Activated T-cell treated with anti-CD3 and anti-CD28 coated beads, Interleukin-2, amount 50 U/mL, for 72 hours (primary cell): ENCODE results near the gene MOB3A. TPM values are rescaled to one million over a fixed set of nuclear protein-coding genes. Genes with fewer than 3 reads are reported as not detected.

Experiments
- ATAC-seq, 2 donors: fragments of 150-1000 bp; cut with Tn5 transposase; replicated peaks in 1 of 2; 2 replicates each; pipeline ENCODE4 v1.10.0; 2021; ENCODE audit warnings: moderate library complexity in 2 of 2, mild to moderate bottlenecking in 1 of 2
- DNase-seq, 2 donors: peaks; one replicate each; pipeline ENCODE4 v3.0.0; 2021 to 2022; ENCODE audit warnings: mixed read lengths in 1 of 2
- H3K27ac Mint-ChIP-seq: one replicate; pipeline ENCODE4 v1.8.0; 2022; ENCODE audit warnings: mild to moderate bottlenecking, moderate library complexity, mixed read lengths
- H3K27me3 Mint-ChIP-seq: one replicate; pipeline ENCODE4 v1.8.0; 2022; ENCODE audit warnings: low read depth, mixed read lengths
- H3K36me3 Mint-ChIP-seq, 2 donors: one replicate each; pipeline ENCODE4 v1.8.0; 2022; ENCODE audit warnings: mixed read lengths in 2 of 2, mild to moderate bottlenecking in 1 of 2; ENCODE audit not compliant: insufficient read depth in 2 of 2
- H3K4me1 Mint-ChIP-seq: one replicate; pipeline ENCODE4 v1.8.0; 2022; ENCODE audit warnings: low read depth, mixed read lengths
- H3K4me3 Mint-ChIP-seq, 2 donors: one replicate each; pipeline ENCODE4 v1.8.0; 2022; ENCODE audit warnings: mild to moderate bottlenecking in 2 of 2, mixed read lengths in 2 of 2, moderate library complexity in 2 of 2
- H3K9me3 Mint-ChIP-seq, 2 donors: one replicate each; pipeline ENCODE4 v1.8.0; 2022; ENCODE audit warnings: mixed read lengths in 2 of 2
- total RNA-seq, 2 donors: library from RNA; stranded (reverse); gene quantifications; one replicate each; pipeline ENCODE4 v1.2.3, GENCODE V29; 2022

Gene MOB3A
- total RNA-seq, 2 donors from 2014 or later: 129 to 134 TPM

GRCh38 chr19:2110822-2111221, 14.7 kb upstream of the MOB3A start:
- no peaks in the 10 kb centered on the region for H3K4me1 Mint-ChIP-seq
- peaks cover 9 to 28% of the 10 kb centered on the region in 2 donors for H3K36me3 Mint-ChIP-seq
- no peaks in the 10 kb centered on the region for H3K27me3 Mint-ChIP-seq
- H3K4me3 Mint-ChIP-seq: no peak overlapping the region
- no peak overlapping the region for H3K27ac Mint-ChIP-seq
- ATAC-seq: no peak
- DNase-seq: no peak
- peaks cover 0 to 2% of the 10 kb centered on the region in 2 donors for H3K9me3 Mint-ChIP-seq

DNA sequence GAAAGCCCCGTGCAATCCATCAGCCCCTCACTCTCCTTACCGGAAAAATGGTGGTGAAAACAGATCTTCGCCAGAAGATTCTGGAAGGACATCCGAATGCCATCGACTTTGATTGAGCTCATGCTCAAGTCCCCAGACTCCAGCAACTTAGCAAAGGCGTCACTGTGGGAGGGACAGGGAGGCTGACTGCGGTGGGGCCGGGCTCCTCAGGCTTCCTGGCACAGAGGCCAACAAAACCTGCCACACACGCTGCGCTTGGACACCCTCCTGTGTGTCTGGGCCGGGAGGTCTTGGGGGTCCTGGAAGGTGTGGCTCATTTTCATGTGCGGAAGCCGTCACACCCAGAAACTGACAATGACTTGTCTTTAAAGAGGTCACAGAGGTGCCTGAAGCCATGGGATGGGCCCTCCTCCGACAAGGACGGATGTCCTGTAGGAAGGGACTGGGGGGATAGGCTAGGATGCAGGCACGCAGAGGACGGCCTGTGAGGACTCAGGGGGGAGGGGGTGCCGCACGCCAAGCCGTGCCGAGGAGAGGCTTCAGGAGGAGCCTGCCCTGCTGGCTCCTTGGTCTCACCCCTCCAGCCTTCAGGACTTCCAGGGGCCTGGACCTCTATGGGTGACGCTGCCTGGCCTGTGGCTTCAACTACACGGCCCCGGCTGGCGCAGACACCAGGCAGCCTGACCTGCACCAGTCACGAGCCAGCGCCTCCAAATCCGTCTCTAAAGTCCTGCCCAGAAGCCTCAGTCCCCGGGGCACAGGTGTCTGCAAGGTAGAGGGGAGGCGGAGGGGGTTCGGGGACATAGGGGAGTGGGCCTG, 13.1 kb upstream of the MOB3A start:
- Mint-ChIP-seq H3K27ac (no peak overlapping the region), H3K9me3 (peaks cover 0 to 2% of the 10 kb centered on the region in 2 donors), H3K27me3 (no peaks in the 10 kb centered on the region), H3K4me1 (no peaks in the 10 kb centered on the region), H3K36me3 (peaks cover 14 to 35% of the 10 kb centered on the region in 2 donors), H3K4me3 (no peak overlapping the region)
- DNase-seq (no peak), ATAC-seq (no peak)

DNA sequence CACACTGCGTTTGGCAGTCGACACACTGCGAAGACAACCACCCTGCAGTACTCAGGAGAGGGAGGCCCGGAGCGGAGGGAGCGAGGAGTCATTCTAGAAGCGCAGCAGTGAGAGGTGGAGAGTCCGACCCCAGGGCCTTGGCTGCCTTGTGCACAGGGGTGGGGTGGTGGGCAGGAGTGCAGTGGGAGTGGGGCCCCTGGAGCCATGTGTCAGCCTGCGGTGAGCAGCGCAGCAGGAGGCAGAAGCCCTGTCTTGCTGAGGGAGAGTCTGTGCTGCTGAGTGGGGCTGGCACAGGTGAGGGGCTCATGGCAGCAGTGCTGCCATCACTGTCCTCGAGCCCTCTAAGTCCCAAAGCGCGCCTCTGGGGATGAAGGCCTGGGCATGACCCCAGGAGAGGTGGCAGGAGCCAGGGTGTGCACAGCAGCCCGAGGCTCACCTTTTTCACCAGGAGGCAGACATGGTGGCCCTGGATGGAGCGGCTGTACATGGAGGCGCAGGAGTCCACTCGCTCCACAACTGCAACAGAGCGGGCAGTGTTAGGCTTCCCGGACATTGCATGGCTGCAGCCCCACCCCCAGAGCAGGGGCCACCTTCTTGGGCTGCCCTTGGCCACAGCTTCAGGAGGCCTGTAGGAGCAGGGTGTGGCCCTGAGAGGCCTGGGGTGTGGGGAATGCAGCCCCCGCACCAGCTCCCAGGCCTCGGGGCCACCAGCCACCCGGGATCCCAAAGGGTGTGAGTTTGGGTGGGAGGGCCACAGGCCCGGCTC, 12.3 kb upstream of the MOB3A start:
- Mint-ChIP-seq H3K27me3 (no peaks in the 10 kb centered on the region), H3K36me3 (peaks cover 20 to 37% of the 10 kb centered on the region in 2 donors), H3K27ac (no peak overlapping the region), H3K4me3 (no peak overlapping the region), H3K4me1 (no peaks in the 10 kb centered on the region), H3K9me3 (peaks cover 0 to 7% of the 10 kb centered on the region in 2 donors)
- DNase-seq (no peak), ATAC-seq (peak in 1 of 2 donors; percentile 18)

DNA sequence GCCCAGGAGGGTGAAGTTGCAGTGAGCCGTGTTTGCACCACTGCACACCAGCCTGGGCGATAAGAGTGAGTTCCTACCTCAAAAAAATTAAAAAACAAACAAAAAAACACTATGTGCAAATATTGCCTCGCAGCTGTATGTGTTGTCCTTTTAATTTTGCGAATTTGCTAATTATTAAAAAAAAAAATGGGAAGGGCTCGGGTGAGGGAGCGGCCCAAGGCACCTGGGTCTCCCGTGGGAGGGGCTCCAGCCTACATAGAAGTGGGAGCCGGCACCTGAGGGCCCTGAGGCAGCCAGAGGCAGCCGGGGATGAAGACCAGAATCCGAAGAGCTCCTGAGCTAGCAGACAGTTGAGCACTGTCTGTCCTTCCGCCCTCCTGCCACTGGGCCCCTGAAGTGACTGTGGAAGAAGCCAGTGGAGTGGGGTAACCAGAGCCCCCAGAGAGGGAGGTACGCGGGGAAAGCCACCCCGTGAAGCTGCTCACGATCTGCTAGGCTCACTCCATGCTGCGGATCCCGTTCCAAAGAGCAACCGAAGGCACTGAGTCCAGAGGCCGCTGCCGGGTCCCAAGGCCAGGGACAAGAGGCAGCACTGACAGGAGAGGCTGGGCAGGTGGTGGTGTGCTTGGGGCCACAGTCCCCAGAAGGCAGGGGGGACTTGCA, 7.0 kb upstream of the MOB3A start:
- Mint-ChIP-seq H3K27me3 (no peaks in the 10 kb centered on the region), H3K9me3 (peaks cover 0 to 7% of the 10 kb centered on the region in 2 donors), H3K4me1 (no peaks in the 10 kb centered on the region), H3K36me3 (peaks cover 22 to 38% of the 10 kb centered on the region in 2 donors), H3K4me3 (no peak overlapping the region), H3K27ac (no peak overlapping the region)
- ATAC-seq (no peak), DNase-seq (no peak)

- DNase-seq: no peak
- ATAC-seq: no peak
- Mint-ChIP-seq H3K36me3 (peaks cover 19 to 29% of the 10 kb centered on the region in 2 donors), H3K9me3 (peaks cover 0 to 7% of the 10 kb centered on the region in 2 donors), H3K27ac (no peak overlapping the region), H3K27me3 (no peaks in the 10 kb centered on the region), H3K4me1 (no peaks in the 10 kb centered on the region), H3K4me3 (no peak overlapping the region)
Observed at GRCh38 chr19:2101417-2102335, 5.5 kb upstream of the MOB3A start.

- H3K27ac Mint-ChIP-seq: no peak overlapping the region
- no peak for DNase-seq
- peaks cover 16 to 22% of the 10 kb centered on the region in 2 donors for H3K36me3 Mint-ChIP-seq
- H3K4me3 Mint-ChIP-seq: no peak overlapping the region
- no peak for ATAC-seq
- H3K4me1 Mint-ChIP-seq: no peaks in the 10 kb centered on the region
- H3K9me3 Mint-ChIP-seq: peaks cover 0 to 6% of the 10 kb centered on the region in 2 donors
- no peaks in the 10 kb centered on the region for H3K27me3 Mint-ChIP-seq
Observed at GRCh38 chr19:2100719-2101061, 4.6 kb upstream of the MOB3A start.

DNA sequence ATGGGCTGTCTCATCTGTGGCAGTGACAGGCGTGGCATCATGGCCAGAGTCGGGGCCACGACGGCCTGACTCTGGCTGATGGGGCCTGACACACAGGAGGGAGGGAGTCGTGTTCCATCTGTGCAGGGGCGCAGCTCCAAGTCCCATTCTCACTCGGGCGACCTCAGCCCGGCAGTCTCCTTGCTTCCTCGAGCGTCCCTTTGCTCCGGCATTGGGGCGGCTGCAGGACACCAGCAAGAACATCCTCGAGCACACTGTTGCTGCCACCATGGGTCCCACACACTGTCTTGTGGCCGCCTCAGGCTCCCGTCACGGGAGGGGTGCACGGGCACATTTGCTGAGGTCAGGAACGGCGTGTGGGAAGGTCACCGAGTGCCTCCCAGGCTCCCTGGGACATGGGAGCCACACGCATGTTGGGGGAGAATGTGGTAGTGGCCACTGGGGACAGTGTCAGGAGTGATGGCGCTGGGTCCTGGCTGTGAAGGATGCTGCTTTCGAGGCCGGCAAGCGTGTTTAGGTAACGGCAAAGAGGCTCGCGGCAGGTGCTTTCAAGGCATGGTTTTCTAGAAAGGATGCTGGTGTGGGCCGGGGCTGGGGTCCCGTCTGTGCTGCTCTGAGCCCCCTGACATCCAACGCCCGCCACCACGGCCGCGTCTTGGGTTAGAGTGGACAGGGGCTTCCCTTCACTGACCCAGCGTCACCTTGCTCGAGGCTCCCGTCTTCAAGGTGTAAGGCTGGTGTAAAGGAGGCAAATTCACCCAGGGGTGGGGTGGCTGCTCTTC, 4.0 kb upstream of the MOB3A start:
- H3K9me3 Mint-ChIP-seq: peaks cover 0 to 6% of the 10 kb centered on the region in 2 donors
- ATAC-seq: no peak

GRCh38 chr19:2099054-2099501, 3.0 kb upstream of the MOB3A start:
- no peak for ATAC-seq
- DNase-seq: no peak
- Mint-ChIP-seq H3K9me3 (peaks cover 0 to 4% of the 10 kb centered on the region in 2 donors), H3K27ac (no peak overlapping the region), H3K36me3 (peaks cover 18 to 19% of the 10 kb centered on the region in 2 donors), H3K4me3 (no peak overlapping the region), H3K4me1 (peaks cover 13% of the 10 kb centered on the region), H3K27me3 (no peaks in the 10 kb centered on the region)

More for the DNA sequence above, 4.0 kb upstream of the MOB3A start:
- no peaks in the 10 kb centered on the region for H3K27me3 Mint-ChIP-seq
- H3K4me1 Mint-ChIP-seq: peaks cover 2% of the 10 kb centered on the region
- DNase-seq: no peak
- no peak overlapping the region for H3K4me3 Mint-ChIP-seq
- H3K36me3 Mint-ChIP-seq: peaks cover 15 to 20% of the 10 kb centered on the region in 2 donors
- H3K27ac Mint-ChIP-seq: no peak overlapping the region

GRCh38 chr19:2097886-2098327, 1.8 kb upstream of the MOB3A start:
- H3K9me3 Mint-ChIP-seq: no peaks in the 10 kb centered on the region
- no peak for DNase-seq
- H3K36me3 Mint-ChIP-seq: peaks cover 14 to 15% of the 10 kb centered on the region in 2 donors
- peaks cover 25% of the 10 kb centered on the region for H3K4me1 Mint-ChIP-seq
- ATAC-seq: no peak
- H3K4me3 Mint-ChIP-seq: peak overlapping the region; percentile 90 to 91
- no peaks in the 10 kb centered on the region for H3K27me3 Mint-ChIP-seq
- no peak overlapping the region for H3K27ac Mint-ChIP-seq

- DNase-seq (peak; percentile 49 to 56), ATAC-seq (peak; percentile 0 to 2)
- Mint-ChIP-seq H3K9me3 (no peaks in the 10 kb centered on the region), H3K4me1 (peaks cover 30% of the 10 kb centered on the region), H3K36me3 (peaks cover 14 to 15% of the 10 kb centered on the region in 2 donors), H3K27ac (no peak overlapping the region), H3K4me3 (peak overlapping the region; percentile 90 to 91), H3K27me3 (no peaks in the 10 kb centered on the region)
Observed at GRCh38 chr19:2097203-2097885, 1.2 kb upstream of the MOB3A start.

DNA sequence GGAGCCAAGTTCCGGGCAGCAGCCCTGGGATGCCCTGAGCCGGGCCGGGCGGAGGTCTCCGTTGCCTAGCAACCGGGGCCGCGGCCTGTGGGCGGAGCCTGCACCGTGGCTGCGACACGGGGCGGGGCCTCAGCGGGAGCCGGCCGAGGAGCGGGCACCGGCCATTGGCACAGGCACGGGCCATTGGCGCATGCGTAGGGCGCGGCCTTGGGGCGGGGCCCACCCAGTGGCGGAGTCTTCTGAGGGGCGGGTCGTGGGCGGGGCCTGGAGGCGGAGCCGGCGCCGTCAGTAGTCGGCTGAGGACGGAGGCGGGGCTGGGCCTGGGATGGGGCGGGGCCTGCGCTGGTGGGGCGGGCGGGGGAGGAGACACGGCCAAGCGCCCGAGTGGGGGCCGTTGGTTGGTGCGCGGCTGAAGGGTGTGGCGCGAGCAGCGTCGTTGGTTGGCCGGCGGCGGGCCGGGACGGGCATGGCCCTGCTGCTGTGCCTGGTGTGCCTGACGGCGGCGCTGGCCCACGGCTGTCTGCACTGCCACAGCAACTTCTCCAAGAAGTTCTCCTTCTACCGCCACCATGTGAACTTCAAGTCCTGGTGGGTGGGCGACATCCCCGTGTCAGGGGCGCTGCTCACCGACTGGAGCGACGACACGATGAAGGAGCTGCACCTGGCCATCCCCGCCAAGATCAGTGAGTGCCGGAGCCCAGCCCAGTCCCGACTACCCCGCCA, 515 bp upstream of the MOB3A start, which contains the start of gene IZUMO4:
Gene IZUMO4 (plus strand): TSS at position 436 of the 723 bp plus-strand sequence. CDS start 31 bp downstream, at position 467.
- peak; percentile 87 for ATAC-seq
- Mint-ChIP-seq H3K4me1 (peaks cover 34% of the 10 kb centered on the region), H3K27me3 (no peaks in the 10 kb centered on the region), H3K9me3 (no peaks in the 10 kb centered on the region), H3K4me3 (peak within 1 kb of the TSS; percentile 99), H3K27ac (peak within 1 kb of the TSS; percentile 90), H3K36me3 (peaks cover 10 to 12% of the 10 kb centered on the region in 2 donors)
- DNase-seq: peak; percentile 99 to 100
